Breast epithelium (tissue), 4 donors: Measurements from ENCODE around the gene LSM6. TPM values are rescaled to one million over a fixed set of nuclear protein-coding genes. Genes with fewer than 3 reads are reported as not detected.

ENCODE experiments used
- DNase-seq, 2 donors: peaks; one replicate each; pipeline ENCODE4 v3.0.0-alpha.2; 2019; ENCODE audit warnings: low spot score in 2 of 2
- H3K27ac ChIP-seq, 2 donors: fragments of 200-600 bp; sonication (generic) in 1 of 2; one replicate each; pipeline ENCODE4 v1.5.1; 2016 to 2019; ENCODE audit warnings: mild to moderate bottlenecking in 1 of 2
- H3K27me3 ChIP-seq, 2 donors: fragments of 200-600 bp; sonication (generic) in 1 of 2; one replicate each; pipeline versions ENCODE4 v1.5.1 to v1.6.0; 2017 to 2019; ENCODE audit warnings: control low read depth in 1 of 2, mild to moderate bottlenecking in 1 of 2
- H3K36me3 ChIP-seq: fragments of 200-600 bp; one replicate; pipeline ENCODE4 v1.5.1; 2019
- H3K4me1 ChIP-seq, 2 donors: fragments of 200-600 bp; sonication (generic); one replicate each; pipeline ENCODE4 v1.5.1; 2016 to 2019; ENCODE audit warnings: control low read depth in 1 of 2
- H3K4me3 ChIP-seq, 3 donors: fragments of 200-600 bp; sonication (generic); 1 replicate in 2 of 3; 2 replicates in 1 of 3; pipeline ENCODE4 v1.5.1; 2016 to 2019; ENCODE audit warnings: mild to moderate bottlenecking in 3 of 3, moderate library complexity in 2 of 3
- H3K9me3 ChIP-seq, 2 donors: fragments of 200-600 bp; sonication (generic) in 1 of 2; one replicate each; pipeline ENCODE4 v1.5.1; 2016 to 2019; ENCODE audit warnings: control low read depth in 1 of 2
- CTCF ChIP-seq, 3 donors: fragments of 450-650 bp; IDR thresholded peaks; one replicate each; pipeline ENCODE4 v1.5.1; 2016 to 2017; ENCODE audit warnings: antibody characterized with exemption in 3 of 3, mild to moderate bottlenecking in 3 of 3, moderate library complexity in 3 of 3
- POLR2A ChIP-seq: fragments of 450-650 bp; IDR thresholded peaks from one replicate; pipeline ENCODE4 v1.6.1; 2016; ENCODE audit warnings: antibody characterized with exemption, mild to moderate bottlenecking, moderate library complexity
- POLR2AphosphoS5 ChIP-seq, 3 donors: sonication (generic); formaldehyde crosslinking; IDR thresholded peaks; one replicate each; pipeline ENCODE4 v1.6.1; 2017; ENCODE audit warnings: antibody characterized with exemption in 3 of 3
- intact Hi-C: fragments of 100-400 bp; cut with DNase I; formaldehyde crosslinking; loops from one replicate; pipeline ENCODE4 v1.15.1; 2023; ENCODE audit warnings: low total_unique reads
- total RNA-seq, 3 donors: library from RNA; depleted of rRNA; stranded (reverse); fragments of >200 nt; gene quantifications; one replicate each; pipeline ENCODE4 v1.1.0, GENCODE V29; 2016

Gene LSM6
- total RNA-seq, 3 donors from 2014 or later = 23.1 to 38.4 (median 28.8) TPM

- H3K27me3 ChIP-seq = no peaks in the 10 kb centered on the region
- no peak for TF ChIP-seq CTCF (IDR thresholded peaks at IDR 0.05)
- TF ChIP-seq POLR2AphosphoS5 (IDR thresholded peaks at IDR 0.05) = no peak
- no peak for TF ChIP-seq POLR2A
- H3K27ac ChIP-seq = no peak overlapping the region
- H3K9me3 ChIP-seq = no peaks in the 10 kb centered on the region
- no peak overlapping the region for H3K4me3 ChIP-seq
- intact Hi-C loops = no loop called here
- DNase-seq = no peak
- no peaks in the 10 kb centered on the region for H3K36me3 ChIP-seq
- no peaks in the 10 kb centered on the region for H3K4me1 ChIP-seq
These were observed 5.4 kb upstream of the LSM6 start for GRCh38 chr4:146170149-146170548.

GRCh38 chr4:146176891-146177290, 1.4 kb downstream of the LSM6 start:
- intact Hi-C loops = no loop called here
- DNase-seq = no peak

GRCh38 chr4:146178126-146178525, 2.6 kb downstream of the LSM6 start:
- Histone ChIP-seq H3K36me3 (no peaks in the 10 kb centered on the region), H3K27me3 (no peaks in the 10 kb centered on the region), H3K27ac (no peak overlapping the region), H3K4me1 (peaks cover 4 to 13% of the 10 kb centered on the region in 2 donors), H3K9me3 (no peaks in the 10 kb centered on the region), H3K4me3 (peak overlapping the region in 1 of 3 donors; percentile 13)
- no peak for TF ChIP-seq POLR2AphosphoS5 (IDR thresholded peaks at IDR 0.05)
- no peak for DNase-seq
- intact Hi-C loops = no loop called here

More at GRCh38 chr4:146176891-146177290, 1.4 kb downstream of the LSM6 start:
- no peaks in the 10 kb centered on the region for H3K27me3 ChIP-seq
- no peaks in the 10 kb centered on the region for H3K36me3 ChIP-seq
- H3K9me3 ChIP-seq = no peaks in the 10 kb centered on the region
- peaks cover 4 to 13% of the 10 kb centered on the region in 2 donors for H3K4me1 ChIP-seq
- no peak overlapping the region for H3K27ac ChIP-seq
- H3K4me3 ChIP-seq = peak overlapping the region in 2 of 3 donors; percentile 80 to 89
- TF ChIP-seq POLR2A = no peak
- TF ChIP-seq CTCF (IDR thresholded peaks at IDR 0.05) = no peak
- no peak for TF ChIP-seq POLR2AphosphoS5 (IDR thresholded peaks at IDR 0.05)

GRCh38 chr4:146179784-146180370, 4.4 kb downstream of the LSM6 start:
- TF ChIP-seq POLR2AphosphoS5 (IDR thresholded peaks at IDR 0.05) = no peak
- TF ChIP-seq POLR2A = no peak
- no peak for TF ChIP-seq CTCF (IDR thresholded peaks at IDR 0.05)
- no peak for DNase-seq
- intact Hi-C loops = no loop called here
- Histone ChIP-seq H3K36me3 (no peaks in the 10 kb centered on the region), H3K9me3 (no peaks in the 10 kb centered on the region), H3K27ac (no peak overlapping the region), H3K27me3 (no peaks in the 10 kb centered on the region), H3K4me3 (no peak overlapping the region), H3K4me1 (peaks cover 4 to 13% of the 10 kb centered on the region in 2 donors)

- no peak for TF ChIP-seq POLR2AphosphoS5 (IDR thresholded peaks at IDR 0.05)
- TF ChIP-seq CTCF (IDR thresholded peaks at IDR 0.05) = no peak
- TF ChIP-seq POLR2A = no peak
- H3K4me1 ChIP-seq = peaks cover 4 to 13% of the 10 kb centered on the region in 2 donors
- intact Hi-C loops = no loop called here
- no peak overlapping the region for H3K27ac ChIP-seq
- no peak overlapping the region for H3K4me3 ChIP-seq
- no peak for DNase-seq
- H3K9me3 ChIP-seq = no peaks in the 10 kb centered on the region
- H3K36me3 ChIP-seq = no peaks in the 10 kb centered on the region
- no peaks in the 10 kb centered on the region for H3K27me3 ChIP-seq
These were observed 6.9 kb downstream of the LSM6 start for GRCh38 chr4:146182443-146182842.
